ENCODE results near the gene DDHD1.

Gene DDHD1

GRCh38 chr14:52987042-52987441, 166.1 kb downstream of the DDHD1 start:
- Histone ChIP-seq H3F3A (ENCODE audit: low read depth) (no peaks in the 10 kb centered on the region), H3K9me2 (replicated peaks; ENCODE audit: low read depth, low read length) (no peaks in the 10 kb centered on the region), H2AFZ (ENCODE audit: low read length) (no peak overlapping the region), H3K9ac (ENCODE audit: low read depth, low read length, poor library complexity, severe bottlenecking) (no peak overlapping the region), H4K20me1 (ENCODE audit: insufficient read depth, low read length, poor library complexity, severe bottlenecking) (no peaks in the 10 kb centered on the region), H3K4me2 (ENCODE audit: low read depth, low read length, poor library complexity, severe bottlenecking) (no peak overlapping the region), H3K4me3 (ENCODE audit: low read length, poor library complexity, severe bottlenecking) (no peak overlapping the region), H3K36me3 (ENCODE audit: insufficient read depth, low read length) (no peaks in the 10 kb centered on the region), H3K27me3 (ENCODE audit: insufficient read depth, low read length, poor library complexity, severe bottlenecking) (no peaks in the 10 kb centered on the region), H3K4me1 (ENCODE audit: insufficient read depth, low read length, poor library complexity, severe bottlenecking) (no peaks in the 10 kb centered on the region), H3K79me2 (ENCODE audit: insufficient read depth, low read length) (no peaks in the 10 kb centered on the region), H3K9me3 (ENCODE audit: insufficient read depth, low read depth, low read length) (no peaks in the 10 kb centered on the region)
- no peak for TF ChIP-seq EZH2phosphoT487 (IDR thresholded peaks at IDR 0.05; ENCODE audit: borderline replicate concordance)
- TF ChIP-seq, protein P1, sequence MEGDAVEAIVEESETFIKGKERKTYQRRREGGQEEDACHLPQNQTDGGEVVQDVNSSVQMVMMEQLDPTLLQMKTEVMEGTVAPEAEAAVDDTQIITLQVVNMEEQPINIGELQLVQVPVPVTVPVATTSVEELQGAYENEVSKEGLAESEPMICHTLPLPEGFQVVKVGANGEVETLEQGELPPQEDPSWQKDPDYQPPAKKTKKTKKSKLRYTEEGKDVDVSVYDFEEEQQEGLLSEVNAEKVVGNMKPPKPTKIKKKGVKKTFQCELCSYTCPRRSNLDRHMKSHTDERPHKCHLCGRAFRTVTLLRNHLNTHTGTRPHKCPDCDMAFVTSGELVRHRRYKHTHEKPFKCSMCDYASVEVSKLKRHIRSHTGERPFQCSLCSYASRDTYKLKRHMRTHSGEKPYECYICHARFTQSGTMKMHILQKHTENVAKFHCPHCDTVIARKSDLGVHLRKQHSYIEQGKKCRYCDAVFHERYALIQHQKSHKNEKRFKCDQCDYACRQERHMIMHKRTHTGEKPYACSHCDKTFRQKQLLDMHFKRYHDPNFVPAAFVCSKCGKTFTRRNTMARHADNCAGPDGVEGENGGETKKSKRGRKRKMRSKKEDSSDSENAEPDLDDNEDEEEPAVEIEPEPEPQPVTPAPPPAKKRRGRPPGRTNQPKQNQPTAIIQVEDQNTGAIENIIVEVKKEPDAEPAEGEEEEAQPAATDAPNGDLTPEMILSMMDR (conservative IDR thresholded peaks at IDR 0.05; ENCODE audit: low read length), result no peak
